Activated CD4-positive, alpha-beta T cell treated with anti-CD3 and anti-CD28 coated beads, Interleukin-2, Interleukin-4, amounts not matched to agents 100 ng/mL and 50 ng/mL, durations not matched to agents 16 hours and 8 hours (primary cell): ENCODE measurements around the gene RTN4RL1.

Experiments
- DNase-seq: peaks from one replicate; pipeline ENCODE4 v3.0.0-alpha.2; 2020; ENCODE audit warnings: low spot score

Gene RTN4RL1

GRCh38 chr17:1918346-1919162 is 106.6 kb downstream of the RTN4RL1 start:
- DNase-seq: no peak

DNA sequence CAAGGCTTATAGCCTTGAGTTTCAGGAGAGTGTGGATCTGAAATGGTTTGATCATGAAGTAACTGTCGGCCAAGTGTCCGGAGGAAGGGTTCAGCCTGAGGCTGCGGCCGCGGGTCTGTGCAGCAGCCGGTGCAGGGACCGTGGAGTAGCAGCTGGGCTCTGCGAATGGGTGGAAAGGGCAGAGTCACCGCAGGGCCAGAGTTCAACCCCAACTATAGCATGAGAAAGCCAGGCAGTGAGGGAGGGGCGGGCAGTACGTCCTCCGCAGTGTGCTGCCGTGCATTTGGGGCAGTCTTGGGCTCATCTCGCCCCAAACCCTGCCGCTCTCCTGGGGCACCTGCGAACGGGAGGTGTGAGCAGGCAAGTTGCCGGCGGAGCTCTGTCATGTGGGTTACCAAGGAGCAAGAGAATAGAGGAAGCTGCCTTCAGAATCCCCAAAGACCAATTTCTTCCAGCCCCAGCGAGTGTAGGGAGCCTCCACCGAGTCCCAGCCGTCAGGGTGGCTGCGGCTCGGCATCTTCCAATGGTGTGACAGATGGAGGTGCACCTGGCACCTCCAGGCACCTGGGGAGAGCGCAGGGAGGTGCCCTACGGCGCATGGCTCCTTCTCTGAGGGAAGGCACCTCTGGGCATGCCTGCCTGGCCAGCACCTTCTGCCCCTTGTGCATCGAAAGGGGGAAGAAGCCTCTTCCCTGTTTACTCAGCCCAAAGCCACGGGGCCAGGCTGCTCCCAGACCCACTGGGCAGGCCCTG is 108.0 kb downstream of the RTN4RL1 start:
- no peak for DNase-seq

DNA sequence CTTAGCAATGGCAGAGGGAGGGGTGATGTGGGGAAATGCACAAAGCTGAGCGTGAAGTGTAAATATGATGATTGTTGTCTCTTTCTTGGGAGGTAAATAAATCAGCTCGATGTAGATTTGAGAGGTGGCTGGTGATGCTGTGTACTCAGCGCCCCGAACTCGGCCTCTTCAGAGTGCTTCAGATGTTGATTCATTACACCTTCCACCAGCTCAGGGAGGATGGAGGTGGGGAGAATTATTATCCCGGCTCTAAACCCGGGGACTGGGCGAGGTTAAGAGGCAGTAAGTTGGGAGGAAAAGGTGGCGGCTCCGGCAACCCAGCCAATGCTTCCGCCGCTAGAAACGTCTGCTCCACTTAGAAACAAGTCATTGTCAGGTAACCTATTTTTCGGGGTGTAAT is 108.8 kb downstream of the RTN4RL1 start:
- DNase-seq: no peak

DNA sequence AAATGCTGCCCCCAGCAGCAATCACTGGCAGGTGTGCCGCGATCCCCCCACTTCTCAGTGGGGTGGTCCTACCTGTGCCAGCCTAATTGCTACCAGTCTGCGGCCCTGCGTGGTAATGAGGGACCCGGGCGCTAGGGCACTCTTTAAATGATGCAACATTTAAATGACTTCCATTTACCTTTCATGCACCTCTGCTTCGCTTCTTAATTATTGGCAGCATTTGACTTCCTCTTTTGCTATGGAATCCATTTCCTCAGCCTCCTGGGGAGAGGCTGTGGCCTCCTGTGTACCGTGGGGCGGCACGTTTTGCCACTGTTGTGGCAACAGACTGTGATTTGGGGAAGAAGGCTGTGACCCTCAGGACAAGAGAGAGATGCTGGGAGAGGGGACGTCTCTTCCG is 109.2 kb downstream of the RTN4RL1 start:
- DNase-seq: no peak

- no peak for DNase-seq
These were observed 110.5 kb downstream of the RTN4RL1 start for GRCh38 chr17:1914661-1915083.

GRCh38 chr17:1913702-1914101 is 111.4 kb downstream of the RTN4RL1 start:
- no peak for DNase-seq

GRCh38 chr17:1912146-1912545 is 113.0 kb downstream of the RTN4RL1 start:
- DNase-seq: no peak

DNA sequence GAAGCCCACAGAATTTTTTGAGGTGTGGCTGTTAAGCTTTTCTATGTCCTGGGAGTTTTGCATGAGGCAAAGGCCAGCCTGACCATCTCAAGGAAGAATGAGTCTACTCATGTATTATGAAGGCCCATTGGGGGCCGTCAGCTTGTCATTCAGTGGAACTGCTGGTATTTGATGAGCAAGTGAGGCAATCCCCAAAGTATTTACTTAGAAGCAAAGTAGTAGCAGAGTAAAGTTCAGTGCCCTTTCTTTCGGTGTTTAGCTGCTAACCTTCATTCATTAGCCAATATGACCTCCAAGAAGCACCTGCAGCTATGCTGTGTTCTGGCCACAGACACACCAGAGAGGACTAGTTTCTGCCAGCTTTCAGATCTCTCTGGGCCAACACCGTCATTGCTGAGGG is 115.1 kb downstream of the RTN4RL1 start:
- no peak for DNase-seq

- DNase-seq: peak; percentile 53
These were observed 116.3 kb downstream of the RTN4RL1 start for GRCh38 chr17:1908699-1909309.

- DNase-seq: no peak
These were observed 117.0 kb downstream of the RTN4RL1 start for GRCh38 chr17:1907909-1908698.

DNA sequence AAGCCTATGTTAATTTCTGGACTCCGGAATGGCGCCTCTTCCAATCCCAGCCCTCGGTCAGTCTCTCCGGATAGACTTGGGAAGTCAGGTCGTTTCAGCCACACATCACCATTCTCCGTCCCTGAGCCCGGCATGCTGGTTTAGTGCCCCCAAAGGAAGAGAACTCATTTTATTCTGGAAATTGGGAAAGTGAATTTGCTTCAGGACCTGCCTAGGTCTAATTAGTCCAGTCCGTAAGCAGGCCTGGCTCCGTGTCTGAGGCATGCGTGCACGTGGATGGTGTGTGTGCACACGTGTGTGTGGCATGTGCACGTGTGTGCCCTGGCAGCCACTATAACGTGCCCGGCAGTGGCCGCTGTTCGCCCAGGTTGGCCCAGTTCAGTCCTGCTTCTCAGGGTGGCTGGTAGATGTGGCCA is 117.9 kb downstream of the RTN4RL1 start:
- no peak for DNase-seq

- DNase-seq: no peak
These were observed 118.5 kb downstream of the RTN4RL1 start for GRCh38 chr17:1906662-1907101.

GRCh38 chr17:1905190-1905913 is 119.8 kb downstream of the RTN4RL1 start:
- no peak for DNase-seq

DNA sequence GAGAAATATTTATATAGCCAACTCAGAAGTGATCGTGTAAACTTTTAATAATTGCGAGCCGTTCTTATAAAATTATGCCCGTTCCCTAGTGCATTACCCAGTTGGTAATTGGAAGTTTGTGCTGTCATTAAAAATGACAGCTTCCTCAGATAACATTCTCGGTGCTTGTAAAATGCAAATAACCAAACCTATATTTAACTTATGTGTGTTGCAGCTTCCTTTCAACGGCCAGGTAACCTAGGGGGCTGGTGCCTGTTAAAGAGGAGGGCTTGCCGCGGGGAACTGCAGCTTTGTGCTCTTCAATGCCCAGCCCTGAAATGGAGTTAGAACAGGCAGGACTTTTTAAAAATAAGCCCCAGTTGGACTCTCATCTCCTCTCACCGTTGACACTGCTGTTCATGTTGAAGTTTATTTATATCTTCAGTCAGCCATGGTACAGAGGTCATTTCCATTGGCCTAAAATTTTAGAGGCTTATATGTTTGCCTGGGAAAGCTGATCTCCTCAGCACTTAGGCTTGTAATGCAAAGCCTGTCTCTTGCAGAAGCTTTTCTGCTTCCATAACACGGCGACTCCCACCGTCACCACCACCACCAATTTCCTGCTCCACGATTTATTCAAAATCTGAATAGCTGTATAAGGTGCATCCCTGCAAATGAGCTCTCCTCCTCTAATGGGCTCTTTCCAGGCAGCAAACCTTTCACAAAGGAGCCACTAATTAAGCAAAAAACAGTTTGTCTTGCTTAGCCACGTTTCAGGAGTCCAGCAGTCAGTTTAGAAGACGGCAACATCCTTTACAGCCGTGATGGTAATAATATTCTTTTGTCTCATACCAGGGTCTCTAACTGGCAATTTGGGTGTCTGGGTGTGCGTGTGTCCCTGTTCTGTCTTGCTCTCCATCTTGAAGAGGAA is 120.6 kb downstream of the RTN4RL1 start:
- no peak for DNase-seq

- no peak for DNase-seq
These were observed 125.6 kb downstream of the RTN4RL1 start for GRCh38 chr17:1899403-1900000.

DNA sequence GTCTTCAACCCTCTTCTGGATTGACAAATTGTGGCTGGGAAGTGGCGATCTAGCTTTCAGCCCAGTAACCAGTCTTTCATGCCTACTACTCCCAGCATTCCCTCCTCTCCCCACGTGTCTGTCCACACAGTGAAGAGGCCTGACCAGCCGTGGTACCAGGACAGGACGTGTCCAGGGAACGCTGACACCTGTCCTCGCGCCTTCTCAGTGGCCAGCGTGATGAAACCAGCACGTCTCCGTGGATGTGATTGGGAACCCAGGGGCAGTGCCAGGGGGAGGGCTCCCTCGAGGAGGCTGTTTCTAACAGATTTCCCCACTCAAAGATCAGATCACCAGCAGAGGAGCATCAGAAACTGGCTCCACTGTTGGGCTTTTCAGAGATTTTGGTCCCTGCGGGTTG is 126.3 kb downstream of the RTN4RL1 start:
- DNase-seq: no peak

- DNase-seq: no peak
These were observed 126.8 kb downstream of the RTN4RL1 start for GRCh38 chr17:1898332-1898731.

DNA sequence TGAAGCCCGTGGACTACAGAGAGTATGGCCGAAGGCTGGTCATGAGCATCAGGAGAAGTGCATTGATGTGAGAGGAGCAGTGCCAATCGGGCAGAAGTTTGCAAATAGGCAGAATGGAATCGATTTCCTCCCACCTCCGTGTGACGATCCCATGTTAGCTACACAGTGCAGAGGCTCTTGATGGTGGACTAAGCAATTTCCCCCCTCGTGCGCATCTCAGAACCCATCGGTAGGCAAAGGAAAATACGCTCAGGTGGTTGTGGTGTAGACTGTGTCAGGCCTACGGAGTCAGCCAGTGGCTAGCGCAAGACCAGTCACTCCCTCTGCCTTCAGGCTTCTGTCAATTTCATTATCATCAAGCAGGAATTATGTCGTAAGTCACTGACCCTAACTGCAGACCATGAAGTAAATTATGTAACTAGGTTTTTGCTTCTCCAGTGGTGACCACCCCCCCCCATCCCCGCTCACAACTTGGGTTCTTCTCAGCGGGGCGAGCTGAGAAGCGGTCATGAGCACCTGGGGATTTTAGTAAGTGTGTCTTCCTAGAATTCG is 128.0 kb downstream of the RTN4RL1 start:
- DNase-seq: no peak

DNA sequence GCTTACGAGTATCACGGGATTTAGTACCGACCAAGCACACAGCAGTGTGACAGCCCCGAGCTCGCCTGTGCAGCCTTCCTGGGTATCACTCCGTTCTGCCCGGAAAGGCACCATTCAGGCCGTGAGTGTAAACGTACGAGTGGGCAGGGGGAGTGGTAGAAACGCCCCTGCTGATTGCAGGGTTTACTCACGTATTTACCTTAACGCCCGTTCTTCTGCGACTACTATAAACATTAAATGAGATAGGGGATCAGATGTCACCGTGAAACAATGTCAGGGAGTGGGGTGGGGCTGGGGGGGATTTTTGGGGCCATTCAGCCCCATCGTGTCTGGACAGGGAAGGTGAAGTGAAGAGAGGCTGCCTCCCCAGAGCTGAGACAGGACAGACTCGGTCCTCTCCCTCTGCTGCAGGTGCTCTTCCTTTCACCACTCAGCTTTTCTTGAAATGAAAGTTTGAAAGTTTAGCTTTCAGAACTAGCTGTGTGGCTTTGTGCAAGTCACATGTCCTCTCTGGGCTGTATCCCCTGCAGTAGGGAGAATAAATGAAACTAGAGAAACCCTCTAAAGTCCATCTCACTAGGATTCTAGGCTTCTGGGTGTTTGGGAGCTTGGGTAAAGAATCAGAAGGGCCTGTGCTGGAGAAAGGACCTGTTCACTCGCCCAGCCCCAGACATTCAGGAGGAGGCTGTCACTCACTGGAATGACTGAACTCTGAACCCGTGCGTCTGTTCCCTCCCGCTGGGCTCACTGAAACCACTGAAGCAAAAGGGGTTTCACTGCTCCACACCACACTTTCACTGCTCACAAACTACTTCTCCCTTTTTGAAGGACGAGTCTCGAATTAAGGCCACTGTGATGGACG is 128.7 kb downstream of the RTN4RL1 start:
- DNase-seq: no peak
